IPS DF 6.9 (cell line): Measurements from ENCODE around the gene BMAL1.

Source experiments
- DNase-seq: peaks from one replicate; pipeline ENCODE4 v3.0.0-alpha.2; 2013; ENCODE audit warnings: low read depth, low spot score
- H3K27ac ChIP-seq: one replicate; pipeline ENCODE4 v1.5.1; 2013; ENCODE audit warnings: low read length, control low read depth
- H3K27me3 ChIP-seq: 2 replicates; pipeline ENCODE4 v1.6.1; 2013; ENCODE audit warnings: mild to moderate bottlenecking, low read length; ENCODE audit not compliant: control insufficient read depth, insufficient read depth
- H3K36me3 ChIP-seq: 2 replicates; pipeline ENCODE4 v1.6.1; 2013; ENCODE audit warnings: low read length; ENCODE audit not compliant: control insufficient read depth, insufficient read depth
- H3K4me1 ChIP-seq: 2 replicates; pipeline ENCODE4 v1.6.1; 2013; ENCODE audit warnings: low read length; ENCODE audit not compliant: control insufficient read depth, insufficient read depth
- H3K4me3 ChIP-seq: 2 replicates; pipeline ENCODE4 v1.5.1; 2013; ENCODE audit warnings: mild to moderate bottlenecking, low read length
- H3K9me3 ChIP-seq: 2 replicates; pipeline ENCODE4 v1.6.1; 2013; ENCODE audit warnings: low read length, inconsistent platforms; ENCODE audit not compliant: control insufficient read depth, insufficient read depth
- whole genome bisulfite sequencing: extraction: QIAGEN DNeasy Blood & Tissue Kit; methylation state at CpG from one replicate; pipeline ENCODE4 v1.1.7; 2013; ENCODE audit warnings: mixed read lengths, missing lambda C conversion rate; ENCODE audit not compliant: insufficient read length, insufficient coverage; 5-methylcytosine and 5-hydroxymethylcytosine counted together

The BMAL1 gene

DNA sequence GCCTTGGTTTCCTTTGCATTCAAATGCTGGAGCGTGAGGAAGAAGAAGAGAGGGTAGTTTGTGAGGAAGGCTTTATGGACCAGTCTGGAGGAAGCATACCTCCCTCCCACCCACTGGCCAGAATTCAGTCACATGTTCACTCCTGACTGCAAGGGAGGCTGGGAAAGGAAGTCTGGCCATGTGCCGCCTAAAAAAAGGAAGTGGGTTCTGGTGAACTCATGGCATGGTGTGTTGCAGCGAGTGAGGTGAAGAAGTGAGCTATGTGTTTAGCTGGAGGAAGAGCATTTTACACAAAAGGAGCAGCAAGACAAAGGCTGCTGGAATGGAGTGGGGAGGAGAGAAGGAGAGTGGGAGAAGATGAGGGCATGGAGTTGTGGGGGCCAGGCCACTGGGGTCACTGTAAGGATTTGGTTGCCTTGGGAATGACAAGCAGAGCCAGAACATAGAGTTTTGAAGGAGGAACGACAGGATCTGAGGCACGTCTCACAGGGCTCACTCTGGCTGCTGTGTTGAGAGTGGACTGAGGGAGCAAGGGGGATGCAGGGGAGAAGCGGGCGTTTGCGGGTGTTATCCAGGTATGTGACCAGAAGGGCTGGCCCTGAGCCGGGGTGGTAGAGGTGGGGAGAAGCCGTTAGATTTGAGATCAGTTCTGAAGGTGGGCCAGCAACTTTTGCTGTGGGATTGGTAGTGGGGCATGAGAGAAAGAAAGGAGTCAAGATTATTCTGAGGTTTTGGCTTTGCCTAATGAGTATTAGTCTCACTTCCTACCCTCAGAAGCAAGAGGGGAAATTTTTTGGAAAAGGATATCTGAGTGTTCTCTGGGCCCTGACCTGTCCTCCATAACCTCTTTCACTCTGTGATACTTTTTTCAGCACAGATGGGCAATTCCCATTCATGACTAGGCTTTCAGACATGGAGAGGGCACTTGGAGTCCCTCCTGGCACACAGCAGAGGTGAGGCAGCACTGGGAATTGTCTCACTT is 26.4 kb downstream of the BMAL1 start:
- H3K4me1 ChIP-seq: no peaks in the 10 kb centered on the region
- H3K9me3 ChIP-seq: no peaks in the 10 kb centered on the region
- no peak overlapping the region for H3K4me3 ChIP-seq
- no peak overlapping the region for H3K27ac ChIP-seq
- H3K36me3 ChIP-seq: no peaks in the 10 kb centered on the region
- DNase-seq: no peak
- no CpG with 5 or more reads among the region's 10 CpGs for WGBS
- no peaks in the 10 kb centered on the region for H3K27me3 ChIP-seq

- no CpG with 5 or more reads among the region's 7 CpGs for WGBS
- no peaks in the 10 kb centered on the region for H3K36me3 ChIP-seq
Measured at GRCh38 chr11:13304655-13305335, 27.2 kb downstream of the BMAL1 start.

DNA sequence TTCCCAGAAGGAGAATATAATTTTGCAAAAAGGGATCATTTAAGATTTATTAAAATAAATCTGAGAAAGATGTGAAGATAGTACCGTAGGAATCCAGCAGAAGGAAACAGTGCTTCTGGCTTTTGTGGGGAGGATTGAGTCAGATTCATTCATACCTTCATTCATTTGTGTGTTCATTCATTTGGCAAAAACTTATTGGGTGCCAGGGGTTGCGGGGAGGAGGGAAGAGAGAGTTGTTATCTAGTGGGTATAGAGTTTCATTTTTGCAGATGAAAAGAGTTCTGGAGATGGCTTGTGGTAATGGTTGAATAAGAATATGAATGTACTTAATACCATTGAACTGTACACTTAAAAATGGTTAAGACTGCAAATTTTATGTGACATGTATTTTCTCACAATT is 31.1 kb downstream of the BMAL1 start:
- no CpG with 5 or more reads among the region's 2 CpGs for WGBS
- Histone ChIP-seq H3K9me3 (no peaks in the 10 kb centered on the region), H3K36me3 (no peaks in the 10 kb centered on the region), H3K27me3 (no peaks in the 10 kb centered on the region), H3K27ac (no peak overlapping the region), H3K4me1 (peaks cover 2% of the 10 kb centered on the region; the same call in 1 of the 2 replicates), H3K4me3 (no peak overlapping the region)
- DNase-seq: no peak

More at GRCh38 chr11:13304655-13305335, 27.2 kb downstream of the BMAL1 start:
- Histone ChIP-seq H3K9me3 (no peaks in the 10 kb centered on the region), H3K27me3 (no peaks in the 10 kb centered on the region), H3K4me3 (no peak overlapping the region), H3K4me1 (no peaks in the 10 kb centered on the region), H3K27ac (no peak overlapping the region)
- DNase-seq: no peak

DNA sequence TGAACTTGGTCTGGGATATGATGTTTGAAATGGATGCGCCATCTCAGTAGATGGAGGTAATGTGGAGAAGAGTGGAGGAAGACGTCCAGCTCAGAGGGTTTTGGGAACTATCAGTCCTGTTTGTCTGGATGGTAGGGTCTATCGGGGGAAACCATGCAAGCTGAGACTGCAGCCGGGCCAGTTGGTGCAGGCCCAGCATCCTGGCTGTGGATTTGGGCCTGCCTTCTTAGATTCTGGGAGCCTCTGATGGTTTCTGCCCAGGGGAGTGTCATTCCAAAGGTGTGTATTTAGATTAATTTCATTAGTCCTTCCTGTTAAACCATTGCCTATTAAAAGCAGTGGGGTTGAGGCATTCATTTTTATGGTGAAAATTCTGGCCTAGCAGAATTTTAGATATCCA is 31.6 kb downstream of the BMAL1 start:
- no CpG with 5 or more reads among the region's 4 CpGs for WGBS
- no peaks in the 10 kb centered on the region for H3K36me3 ChIP-seq

DNA sequence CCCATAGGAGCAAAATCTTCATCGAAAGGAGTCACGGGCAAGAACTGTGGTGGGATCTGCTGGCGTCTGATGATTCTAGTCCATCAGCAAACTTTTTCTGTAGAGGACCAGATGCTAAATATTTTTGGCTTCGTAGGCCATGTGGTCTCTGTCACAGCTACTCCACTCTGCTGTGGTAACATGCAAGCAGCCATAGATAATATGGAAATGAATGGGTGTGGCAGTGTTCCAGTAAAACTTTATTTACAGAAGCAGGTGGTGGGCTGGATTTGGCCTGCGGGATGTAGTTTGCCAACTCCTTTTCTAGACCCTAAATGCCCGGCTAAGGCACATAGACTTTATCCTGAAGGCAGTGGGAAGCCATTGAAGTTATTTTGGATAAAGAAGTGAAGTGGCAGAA is 32.9 kb downstream of the BMAL1 start:
- H3K4me3 ChIP-seq: no peak overlapping the region
- H3K4me1 ChIP-seq: peaks cover 2% of the 10 kb centered on the region; the same call in 1 of the 2 replicates
- no peak for DNase-seq
- no peaks in the 10 kb centered on the region for H3K9me3 ChIP-seq
- WGBS: no CpG with 5 or more reads among the region's 6 CpGs
- no peaks in the 10 kb centered on the region for H3K27me3 ChIP-seq
- no peak overlapping the region for H3K27ac ChIP-seq
- no peaks in the 10 kb centered on the region for H3K36me3 ChIP-seq

More for the DNA sequence above, 31.6 kb downstream of the BMAL1 start:
- Histone ChIP-seq H3K27ac (no peak overlapping the region), H3K4me3 (no peak overlapping the region), H3K4me1 (peaks cover 2% of the 10 kb centered on the region; the same call in 1 of the 2 replicates), H3K27me3 (no peaks in the 10 kb centered on the region), H3K9me3 (no peaks in the 10 kb centered on the region)
- DNase-seq: no peak

- WGBS: no CpG with 5 or more reads among the region's 3 CpGs
- H3K36me3 ChIP-seq: no peaks in the 10 kb centered on the region
- no peaks in the 10 kb centered on the region for H3K9me3 ChIP-seq
- H3K27me3 ChIP-seq: no peaks in the 10 kb centered on the region
- no peak overlapping the region for H3K4me3 ChIP-seq
- no peak for DNase-seq
- peaks cover 2% of the 10 kb centered on the region; the same call in 1 of the 2 replicates for H3K4me1 ChIP-seq
- no peak overlapping the region for H3K27ac ChIP-seq
Measured at GRCh38 chr11:13311570-13311969, 34.0 kb downstream of the BMAL1 start.

DNA sequence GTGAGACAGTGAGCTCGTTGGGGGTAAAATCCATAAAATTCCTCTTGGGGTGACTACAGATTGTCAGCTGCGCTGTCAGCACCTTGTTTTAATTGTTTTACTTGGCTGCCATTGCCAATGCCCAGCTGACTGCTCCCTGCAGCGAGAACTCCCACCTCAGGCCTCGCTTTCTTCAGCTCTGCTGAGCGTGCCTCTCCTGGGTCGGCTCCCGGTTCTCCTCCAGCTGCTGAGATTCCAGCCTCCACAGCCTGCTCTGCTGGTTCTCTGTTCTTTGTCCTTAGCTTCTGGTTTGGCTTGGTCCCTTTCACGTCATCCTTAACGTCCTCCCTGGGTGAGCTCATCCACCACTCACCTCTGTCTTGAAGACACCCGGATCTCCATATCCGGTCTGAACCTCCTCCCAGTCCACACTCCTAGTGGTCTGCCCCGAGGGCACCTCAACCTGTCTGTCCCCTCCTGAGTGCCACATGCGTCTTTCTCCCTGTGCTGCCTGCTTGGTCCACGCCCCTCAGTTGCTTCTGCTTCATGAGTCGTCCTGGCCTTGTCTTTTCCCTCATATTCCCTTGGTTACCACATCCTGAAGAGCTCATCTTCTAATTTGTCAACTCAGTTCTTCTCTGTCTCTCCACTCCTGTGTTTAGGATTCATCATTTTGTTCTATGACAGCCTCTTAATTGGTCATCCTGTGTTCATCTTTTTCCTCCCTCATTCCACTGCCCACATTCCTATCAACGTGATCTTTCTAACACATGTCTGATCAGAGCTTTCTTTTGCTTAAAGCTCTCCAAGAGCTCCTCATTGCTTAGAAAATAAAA is 35.6 kb downstream of the BMAL1 start:
- WGBS: no CpG with 5 or more reads among the region's 16 CpGs
- Histone ChIP-seq H3K36me3 (no peaks in the 10 kb centered on the region), H3K4me1 (peaks cover 2% of the 10 kb centered on the region; the same call in 1 of the 2 replicates), H3K4me3 (no peak overlapping the region), H3K27ac (no peak overlapping the region), H3K27me3 (no peaks in the 10 kb centered on the region), H3K9me3 (no peaks in the 10 kb centered on the region)
- no peak for DNase-seq

DNA sequence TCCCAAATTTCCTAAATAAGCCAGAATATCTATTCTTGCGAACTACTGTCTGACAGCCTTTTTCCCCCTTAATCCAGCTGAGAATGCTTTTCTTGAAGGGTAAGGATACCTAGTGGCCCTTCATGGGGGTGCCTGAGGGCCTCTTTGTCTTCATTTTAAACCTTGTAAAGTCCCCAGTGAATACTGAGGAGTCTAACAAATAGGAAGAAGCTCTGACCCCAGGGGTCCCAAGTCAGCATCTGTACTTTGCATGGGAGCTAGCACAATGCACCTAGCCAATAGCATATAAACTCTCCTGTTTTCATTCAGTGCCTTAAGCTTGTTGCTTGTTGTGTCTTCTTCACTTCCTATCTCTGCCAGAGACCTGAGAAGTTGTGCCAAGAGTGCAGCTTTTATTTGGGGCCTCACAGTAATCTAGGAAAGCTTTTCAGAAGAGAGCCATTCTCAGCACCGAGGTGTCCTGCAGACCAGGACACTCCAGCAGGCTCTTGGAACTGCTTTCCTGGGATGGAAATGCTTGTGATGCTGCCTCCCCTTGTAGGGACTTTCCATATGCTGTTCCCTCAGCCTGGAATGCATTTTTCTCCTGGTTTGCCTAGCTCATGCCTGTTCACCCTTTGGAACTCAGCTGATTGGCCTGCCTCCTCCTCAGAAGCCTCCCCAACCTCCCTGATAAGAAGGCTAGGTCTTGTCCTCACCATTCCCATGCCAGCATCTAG is 37.2 kb downstream of the BMAL1 start:
- no peak overlapping the region for H3K4me3 ChIP-seq
- H3K4me1 ChIP-seq: peaks cover 2% of the 10 kb centered on the region; the same call in 1 of the 2 replicates
- no CpG with 5 or more reads among the region's 2 CpGs for WGBS
- H3K9me3 ChIP-seq: no peaks in the 10 kb centered on the region
- H3K36me3 ChIP-seq: no peaks in the 10 kb centered on the region
- DNase-seq: no peak
- no peak overlapping the region for H3K27ac ChIP-seq
- no peaks in the 10 kb centered on the region for H3K27me3 ChIP-seq

- H3K27me3 ChIP-seq: no peaks in the 10 kb centered on the region
- no peak overlapping the region for H3K27ac ChIP-seq
- WGBS: no CpG with 5 or more reads among the region's 11 CpGs
- H3K4me1 ChIP-seq: peaks cover 2% of the 10 kb centered on the region; the same call in 1 of the 2 replicates
- H3K4me3 ChIP-seq: no peak overlapping the region
- DNase-seq: no peak
- no peaks in the 10 kb centered on the region for H3K9me3 ChIP-seq
- H3K36me3 ChIP-seq: no peaks in the 10 kb centered on the region
Measured at GRCh38 chr11:13315517-13316432, 38.2 kb downstream of the BMAL1 start.
